GM21737 (cell line): ENCODE results near the gene XAB2.

Experiments used
- ATAC-seq: cut with Tn5 transposase; IDR thresholded peaks from one replicate; pipeline ENCODE4 v1.9.1; 2021; ENCODE audit warnings: mild to moderate bottlenecking, moderate library complexity; ENCODE audit not compliant: unreplicated experiment

Gene XAB2

GRCh38 chr19:7612282-7613274 is 16.8 kb downstream of the XAB2 start:
- no peak for ATAC-seq

- ATAC-seq: no peak
Measured at GRCh38 chr19:7611541-7612279, 17.6 kb downstream of the XAB2 start.

GRCh38 chr19:7610491-7611240 is 18.7 kb downstream of the XAB2 start:
- no peak for ATAC-seq

- no peak for ATAC-seq
Measured at GRCh38 chr19:7607874-7608560, 21.3 kb downstream of the XAB2 start.

GRCh38 chr19:7607212-7607873 is 22.0 kb downstream of the XAB2 start:
- ATAC-seq: no peak

GRCh38 chr19:7606289-7606688 is 23.1 kb downstream of the XAB2 start:
- ATAC-seq: no peak

GRCh38 chr19:7605490-7606222 is 23.7 kb downstream of the XAB2 start:
- ATAC-seq: no peak

- ATAC-seq: no peak
Measured at GRCh38 chr19:7603919-7604318, 25.4 kb downstream of the XAB2 start.

- ATAC-seq: no peak
Measured at GRCh38 chr19:7602935-7603497, 26.3 kb downstream of the XAB2 start.

- ATAC-seq: no peak
Measured at GRCh38 chr19:7602240-7602934, 27.0 kb downstream of the XAB2 start.

GRCh38 chr19:7600721-7601120 is 28.6 kb downstream of the XAB2 start:
- ATAC-seq: no peak

- ATAC-seq: no peak
Measured at GRCh38 chr19:7598180-7598579, 31.2 kb downstream of the XAB2 start.

GRCh38 chr19:7597689-7598088 is 31.7 kb downstream of the XAB2 start:
- ATAC-seq: no peak

GRCh38 chr19:7596211-7596937 is 33.0 kb downstream of the XAB2 start:
- no peak for ATAC-seq

GRCh38 chr19:7595466-7596133 is 33.7 kb downstream of the XAB2 start, which contains the start of gene CAMSAP3:
TSS of gene CAMSAP3 (plus strand) at chr19:7595863. CDS start at chr19:7596003, 140 bp downstream.
- peak; percentile 52 for ATAC-seq

- ATAC-seq: no peak
Measured at GRCh38 chr19:7590256-7590655, 39.1 kb downstream of the XAB2 start.

GRCh38 chr19:7589822-7590221 is 39.5 kb downstream of the XAB2 start:
- ATAC-seq: no peak
